ENCODE data around the gene BLOC1S4.
"Not testable (repeated sequence)": the region's sequence is repeated elsewhere in the genome, so short reads cannot be mapped to it uniquely, and the experiment has no call there.

BLOC1S4 gene, protein sequence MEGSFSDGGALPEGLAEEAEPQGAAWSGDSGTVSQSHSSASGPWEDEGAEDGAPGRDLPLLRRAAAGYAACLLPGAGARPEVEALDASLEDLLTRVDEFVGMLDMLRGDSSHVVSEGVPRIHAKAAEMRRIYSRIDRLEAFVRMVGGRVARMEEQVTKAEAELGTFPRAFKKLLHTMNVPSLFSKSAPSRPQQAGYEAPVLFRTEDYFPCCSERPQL

DNA sequence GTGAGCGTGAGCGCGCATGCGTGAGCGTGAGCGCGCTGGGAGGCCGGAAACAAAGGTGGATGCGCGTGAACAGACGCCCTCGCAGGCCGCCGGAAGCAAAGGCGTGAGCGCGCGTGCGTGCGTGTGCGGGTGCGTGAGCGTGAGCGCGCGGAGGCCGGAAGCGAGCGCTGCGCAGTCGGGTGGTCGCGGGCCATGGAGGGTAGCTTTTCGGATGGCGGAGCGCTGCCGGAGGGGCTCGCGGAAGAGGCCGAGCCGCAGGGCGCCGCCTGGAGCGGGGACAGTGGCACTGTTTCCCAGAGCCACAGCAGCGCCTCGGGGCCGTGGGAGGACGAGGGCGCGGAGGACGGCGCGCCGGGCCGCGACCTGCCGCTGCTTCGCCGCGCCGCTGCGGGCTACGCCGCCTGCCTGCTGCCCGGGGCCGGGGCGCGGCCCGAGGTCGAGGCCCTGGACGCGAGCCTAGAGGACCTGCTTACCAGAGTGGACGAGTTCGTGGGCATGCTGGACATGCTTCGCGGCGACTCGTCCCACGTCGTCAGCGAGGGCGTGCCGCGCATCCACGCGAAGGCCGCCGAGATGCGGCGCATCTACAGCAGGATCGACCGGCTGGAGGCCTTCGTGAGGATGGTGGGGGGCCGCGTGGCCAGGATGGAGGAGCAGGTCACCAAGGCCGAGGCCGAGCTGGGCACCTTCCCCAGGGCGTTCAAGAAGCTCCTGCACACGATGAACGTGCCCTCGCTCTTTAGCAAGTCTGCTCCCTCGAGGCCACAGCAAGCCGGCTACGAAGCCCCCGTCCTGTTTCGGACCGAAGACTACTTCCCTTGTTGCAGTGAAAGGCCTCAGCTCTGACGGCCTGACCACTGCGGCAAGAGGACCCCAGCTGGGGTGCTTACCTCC is at the start of gene BLOC1S4:
TSS of gene BLOC1S4 (plus strand) at position 157 of the 894 bp plus-strand sequence. CDS start at position 193, 36 bp downstream.
- DNase-seq = peak; percentile 88

DNA sequence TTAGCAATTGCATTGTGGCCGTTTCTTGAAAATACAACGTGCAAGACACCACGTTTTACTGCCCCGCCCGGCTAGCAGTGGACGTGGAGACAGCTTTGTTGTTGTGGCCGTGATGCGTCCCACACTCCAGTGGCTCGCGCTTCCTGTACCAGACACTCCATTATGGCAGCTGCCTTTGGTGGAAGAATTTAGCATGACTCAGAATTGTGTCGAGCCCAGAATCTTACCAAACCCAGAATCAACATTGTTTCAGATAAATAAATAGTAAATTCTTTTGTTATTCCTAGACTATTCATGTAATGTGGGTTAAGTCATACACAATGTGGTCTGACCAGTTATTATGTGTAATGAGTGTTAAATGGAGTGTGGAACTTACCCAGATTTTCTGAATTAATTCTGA is 47.6 kb upstream of the BLOC1S4 start:
- DNase-seq = no peak

DNA sequence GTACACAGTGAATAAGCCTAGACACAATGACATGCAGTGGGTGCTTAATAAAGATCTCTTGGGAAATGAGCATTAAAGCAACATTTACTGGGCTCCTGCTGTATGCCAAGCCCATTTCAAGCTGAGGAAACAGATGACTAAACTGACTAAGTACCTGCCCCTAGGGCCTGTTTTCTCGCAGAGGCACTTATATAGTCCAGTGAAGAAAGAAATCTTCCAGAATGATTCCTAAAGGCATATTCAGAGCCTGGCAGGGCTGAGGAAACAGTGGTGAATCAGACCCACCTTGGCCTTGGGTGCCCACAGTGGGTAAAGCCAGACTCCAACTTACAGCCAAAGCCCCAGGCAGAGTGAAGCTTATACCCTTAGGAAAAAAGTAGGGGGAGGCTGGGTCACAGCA is 44.3 kb upstream of the BLOC1S4 start:
- no peak for DNase-seq

DNA sequence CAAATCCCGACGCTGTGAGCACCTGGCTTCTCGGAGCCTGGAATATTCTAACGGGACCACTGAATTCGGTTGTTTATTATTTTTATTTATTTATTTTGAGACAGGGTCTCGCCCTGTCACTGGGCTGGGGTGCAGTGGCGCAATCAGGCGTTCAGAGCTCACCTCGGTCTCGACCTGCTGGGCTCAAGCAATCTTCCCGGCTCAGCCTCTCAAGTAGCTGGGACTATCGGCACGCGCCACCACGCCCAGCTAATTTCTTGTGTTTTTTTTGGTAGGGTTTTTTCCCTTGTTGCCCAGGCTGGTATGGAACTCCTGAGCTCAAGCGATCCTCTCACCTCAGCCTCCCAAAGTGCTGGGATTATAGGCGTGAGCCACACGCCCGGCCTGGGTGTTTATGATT is 43.8 kb upstream of the BLOC1S4 start:
- DNase-seq = no peak

DNA sequence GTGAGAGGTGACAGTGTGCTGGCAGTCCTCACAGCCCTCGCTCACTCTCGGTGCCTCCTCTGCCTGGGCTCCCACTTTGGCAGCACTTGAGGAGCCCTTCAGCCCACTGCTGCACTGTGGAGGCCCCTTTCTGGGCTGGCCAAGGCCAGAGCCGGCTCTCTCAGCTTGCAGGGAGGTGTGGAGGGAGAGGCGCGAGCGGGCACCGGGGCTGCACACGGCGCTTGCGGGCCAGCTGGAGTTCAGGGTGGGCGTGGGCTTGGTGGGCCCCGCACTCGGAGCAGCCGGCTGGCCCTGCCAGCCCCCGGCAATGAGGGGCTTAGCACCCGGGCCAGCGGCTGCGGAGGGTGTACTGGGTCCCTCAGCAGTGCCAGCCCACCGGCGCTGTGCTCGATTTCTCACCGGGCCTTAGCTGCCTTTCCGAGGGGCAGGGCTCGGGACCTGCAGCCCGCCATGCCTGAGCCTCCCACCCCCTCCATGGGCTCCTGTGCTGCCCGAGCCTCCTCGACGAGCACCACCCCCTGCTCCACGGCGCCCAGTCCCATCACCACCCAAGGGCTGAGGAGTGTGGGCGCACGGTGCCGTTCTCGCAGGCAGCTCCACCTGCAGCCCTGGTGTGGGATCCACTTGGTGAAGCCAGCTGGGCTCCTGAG is 43.3 kb upstream of the BLOC1S4 start:
- not testable (repeated sequence) for DNase-seq

DNA sequence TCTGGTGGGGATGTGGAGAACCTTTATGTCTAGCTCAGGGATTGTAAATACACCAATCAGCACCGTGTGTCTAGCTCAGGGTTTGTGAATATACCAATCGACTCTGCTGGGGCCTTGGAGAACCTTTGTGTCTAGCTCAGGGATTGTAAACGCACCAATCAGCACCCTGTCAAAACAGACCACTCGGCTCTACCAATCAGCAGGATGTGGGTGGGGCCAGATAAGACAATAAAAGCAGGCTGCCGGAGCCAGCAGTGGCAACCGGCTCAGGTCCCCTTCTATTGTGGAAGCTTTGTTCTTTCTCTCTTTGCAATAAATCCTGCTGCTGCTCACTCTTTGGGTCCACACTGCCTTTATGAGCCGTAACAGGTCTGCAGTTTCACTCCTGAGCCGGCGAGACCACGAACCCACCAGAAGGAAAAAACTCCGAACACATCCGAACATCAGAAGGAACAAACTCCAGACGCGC is 42.7 kb upstream of the BLOC1S4 start:
- peak; percentile 74 for DNase-seq

DNA sequence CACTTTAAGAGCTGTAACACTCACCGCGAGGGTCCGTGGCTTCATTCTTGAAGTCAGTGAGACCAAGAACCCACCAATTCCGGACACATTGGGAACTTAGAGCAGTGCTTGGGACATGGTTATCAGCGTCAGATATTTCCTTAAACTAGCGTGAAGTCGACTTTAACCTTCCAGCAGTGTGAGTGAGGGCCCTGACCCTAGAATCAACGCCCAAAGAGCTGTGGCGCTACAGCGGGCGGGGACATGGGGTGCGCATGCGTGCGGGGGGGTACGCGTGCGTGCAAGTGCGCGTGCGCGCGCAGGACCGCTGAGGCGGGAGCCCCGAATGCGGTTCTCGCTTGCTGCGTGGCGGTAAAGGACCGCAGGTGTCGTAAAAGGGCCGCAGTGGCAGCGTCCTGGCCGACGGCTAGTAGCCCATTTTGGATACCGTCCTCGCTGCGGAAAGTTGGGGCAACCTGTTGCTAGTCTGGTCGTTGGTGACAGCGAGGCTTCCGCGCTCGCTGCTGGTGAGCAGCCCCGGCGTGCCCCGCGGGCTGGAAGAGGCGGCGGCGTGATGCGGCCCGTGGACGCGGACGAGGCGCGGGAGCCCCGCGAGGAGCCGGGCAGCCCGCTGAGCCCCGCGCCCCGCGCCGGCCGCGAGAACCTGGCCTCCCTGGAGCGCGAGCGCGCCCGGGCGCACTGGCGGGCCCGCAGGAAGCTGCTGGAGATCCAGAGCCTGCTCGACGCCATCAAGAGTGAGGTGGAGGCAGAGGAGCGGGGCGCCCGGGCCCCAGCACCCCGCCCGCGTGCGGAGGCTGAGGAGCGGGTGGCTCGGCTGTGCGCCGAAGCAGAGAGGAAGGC is 42.1 kb upstream of the BLOC1S4 start:
- DNase-seq = peak; percentile 96

DNA sequence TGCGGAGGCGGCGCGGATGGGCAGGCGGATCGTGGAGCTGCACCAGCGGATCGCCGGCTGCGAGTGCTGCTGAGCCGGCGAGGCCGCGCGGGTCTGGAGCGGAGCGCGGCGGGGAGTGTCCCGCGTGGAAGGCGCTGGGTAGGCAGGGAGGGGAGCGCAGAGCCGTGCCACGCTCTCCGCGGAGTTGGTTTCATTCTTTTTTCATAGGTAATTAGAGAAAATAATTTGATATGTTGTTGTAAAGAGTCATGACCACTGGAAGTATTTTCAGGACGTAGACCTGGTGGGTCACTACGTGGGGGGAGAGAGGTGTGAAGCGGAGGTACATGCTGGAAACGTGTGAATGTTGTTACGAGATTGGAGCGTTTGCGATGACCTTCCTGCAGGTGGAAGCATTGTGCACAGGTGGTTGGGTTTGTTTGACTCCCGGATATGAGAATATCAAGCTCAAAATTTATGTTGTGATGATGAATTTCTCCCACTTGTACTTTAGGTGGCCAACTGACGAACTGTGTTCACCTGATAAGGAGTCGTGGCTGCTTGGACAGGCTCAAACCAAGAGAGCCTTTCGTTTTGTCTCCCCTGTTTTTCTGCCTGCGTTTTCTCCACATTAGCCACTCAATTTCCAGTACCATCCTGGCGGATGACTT is 41.3 kb upstream of the BLOC1S4 start:
- peak; percentile 71 for DNase-seq

DNA sequence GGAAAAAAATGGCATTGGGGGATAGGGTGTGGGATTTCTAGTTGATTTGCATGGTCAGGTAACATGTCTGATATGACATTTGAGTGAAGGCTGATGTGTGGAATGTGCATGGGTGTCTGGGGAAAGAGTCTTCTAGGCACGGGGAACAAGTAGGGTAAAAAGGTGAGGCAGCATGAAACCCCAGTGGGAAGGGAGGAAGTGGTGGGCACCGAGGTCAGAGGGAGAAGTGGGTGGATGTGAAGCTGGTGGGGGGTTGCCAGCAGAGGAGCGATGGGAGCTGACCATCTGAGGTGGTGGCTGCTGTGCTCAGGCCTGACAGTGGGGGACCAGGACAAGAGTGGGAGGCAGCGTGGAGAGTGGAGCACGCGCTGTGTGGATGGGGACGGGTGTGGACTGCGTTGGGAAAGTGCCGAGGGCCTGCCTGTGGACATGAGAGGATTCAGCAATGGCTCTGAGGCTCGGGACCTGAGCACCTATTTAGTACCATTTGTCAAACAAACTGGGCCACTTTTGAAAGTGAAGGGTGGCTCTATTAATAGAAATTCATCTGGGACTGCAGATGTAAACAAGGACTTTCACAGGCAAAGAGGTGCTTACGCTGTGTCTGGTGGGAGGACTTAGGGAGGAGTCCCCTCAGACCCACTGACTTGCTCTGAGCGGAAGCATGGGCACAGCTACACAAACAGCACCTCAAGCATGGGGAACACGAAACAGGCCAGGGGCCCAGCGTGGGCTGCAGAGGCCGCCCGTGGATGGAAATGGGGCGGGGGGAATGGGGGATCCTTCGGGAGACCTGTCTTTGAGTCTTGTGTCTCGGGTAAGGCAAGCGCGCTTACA is 39.0 kb upstream of the BLOC1S4 start:
- no peak for DNase-seq

DNA sequence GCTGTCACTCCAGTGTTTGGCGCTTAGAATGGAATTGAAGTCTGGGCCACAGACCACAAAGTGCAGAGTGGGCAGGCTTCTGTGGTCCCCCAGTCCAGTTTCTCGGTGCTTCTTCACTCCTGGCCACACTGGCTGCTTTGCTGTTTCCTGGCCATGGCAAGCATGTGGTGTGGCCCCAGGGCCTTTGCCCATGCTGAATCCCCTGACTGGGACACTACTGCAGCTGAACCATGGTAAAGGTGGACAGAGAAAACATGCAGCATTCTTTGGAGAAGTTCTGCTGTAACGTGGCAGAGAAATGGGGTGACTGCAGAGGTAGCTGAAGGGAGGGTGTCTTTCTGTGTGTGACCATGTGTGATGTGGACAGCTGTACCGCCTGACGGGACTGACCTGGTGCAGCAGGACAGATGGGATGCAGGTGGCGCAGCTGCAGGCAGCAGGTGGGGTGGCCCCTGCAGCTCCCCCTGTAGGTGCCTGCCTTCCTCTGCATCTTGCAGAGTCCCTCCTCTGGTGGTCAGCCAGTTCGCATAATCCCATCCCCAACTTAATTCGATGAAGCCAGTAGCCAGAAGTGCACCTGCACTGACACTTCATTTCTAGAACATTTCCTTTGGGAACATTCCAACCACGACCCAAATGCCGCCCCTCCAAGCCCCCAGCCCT is 35.5 kb upstream of the BLOC1S4 start:
- DNase-seq = no peak

DNA sequence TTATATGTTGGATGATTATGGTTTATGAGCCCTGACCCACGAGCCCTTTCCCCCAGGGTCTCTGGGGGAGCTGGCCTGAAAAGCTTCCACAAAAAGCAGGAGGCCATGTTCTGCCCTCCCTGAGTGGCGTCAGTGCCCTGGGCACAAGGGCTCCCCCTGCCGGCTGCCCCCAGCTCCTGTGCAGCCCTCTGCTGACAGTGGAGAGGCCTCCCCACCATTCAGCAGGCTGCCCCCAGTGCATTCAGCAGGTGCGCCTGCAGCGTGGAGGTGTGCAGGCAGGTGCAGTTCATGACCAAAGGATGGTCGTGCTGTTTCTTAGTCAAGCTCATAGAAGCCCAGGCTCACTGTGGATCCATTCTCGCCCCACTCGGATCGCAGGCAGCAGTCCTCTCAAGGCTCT is 34.8 kb upstream of the BLOC1S4 start:
- no peak for DNase-seq

DNA sequence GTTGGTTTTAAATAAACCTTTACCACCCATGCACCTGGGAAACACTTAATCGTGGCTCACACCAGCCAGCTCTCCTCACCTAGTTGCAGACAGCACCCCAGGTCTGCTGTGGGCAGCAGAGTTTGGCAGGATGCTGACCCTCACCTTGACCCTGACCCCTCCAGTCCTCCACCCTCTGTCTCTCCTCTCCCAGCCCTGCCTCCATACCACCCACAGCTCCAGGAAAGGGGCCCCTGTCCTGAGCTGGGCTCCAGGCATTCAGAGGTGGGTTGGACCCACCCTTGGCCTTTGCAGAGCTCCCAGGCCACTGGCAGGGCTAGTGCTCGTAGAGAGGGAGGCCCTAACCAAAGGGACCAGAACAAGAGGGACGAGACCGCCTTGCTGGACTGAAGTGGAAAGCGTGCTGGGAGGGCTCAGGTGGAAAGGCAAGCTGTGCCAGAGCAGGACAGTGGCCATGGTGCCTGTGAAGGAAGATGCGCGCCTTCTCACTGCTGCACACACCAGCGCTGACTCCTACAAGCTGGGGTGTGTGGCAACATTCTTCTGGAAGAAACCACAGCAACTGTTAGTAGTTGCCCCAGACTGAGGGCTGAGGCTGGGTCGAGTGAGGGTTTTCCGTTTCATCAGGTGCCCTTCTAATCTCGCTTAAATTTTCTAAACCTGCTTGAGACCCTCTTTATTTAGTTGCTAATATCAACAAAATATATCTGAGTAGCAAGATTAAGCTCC is 32.9 kb upstream of the BLOC1S4 start:
- DNase-seq = no peak

DNA sequence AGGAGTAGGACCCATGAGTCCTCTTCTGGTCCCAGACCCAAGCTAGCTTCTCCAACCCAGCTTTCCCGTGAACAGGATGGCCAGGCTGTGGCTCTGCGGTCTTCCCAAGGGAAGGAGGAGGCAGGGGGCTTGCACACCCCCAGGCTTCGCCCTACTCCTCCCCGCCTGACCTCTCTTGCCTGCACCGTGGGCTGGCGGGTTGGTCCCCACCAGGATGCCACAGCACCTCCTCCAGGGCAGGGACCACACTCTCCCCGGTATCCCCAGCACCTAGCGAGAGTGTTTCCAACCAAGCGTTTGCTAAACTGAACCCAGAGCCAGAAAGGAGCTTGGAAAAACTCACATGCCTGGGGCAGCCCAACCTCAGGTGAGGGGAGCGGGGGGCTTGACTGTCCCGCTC is 31.3 kb upstream of the BLOC1S4 start:
- DNase-seq = no peak

DNA sequence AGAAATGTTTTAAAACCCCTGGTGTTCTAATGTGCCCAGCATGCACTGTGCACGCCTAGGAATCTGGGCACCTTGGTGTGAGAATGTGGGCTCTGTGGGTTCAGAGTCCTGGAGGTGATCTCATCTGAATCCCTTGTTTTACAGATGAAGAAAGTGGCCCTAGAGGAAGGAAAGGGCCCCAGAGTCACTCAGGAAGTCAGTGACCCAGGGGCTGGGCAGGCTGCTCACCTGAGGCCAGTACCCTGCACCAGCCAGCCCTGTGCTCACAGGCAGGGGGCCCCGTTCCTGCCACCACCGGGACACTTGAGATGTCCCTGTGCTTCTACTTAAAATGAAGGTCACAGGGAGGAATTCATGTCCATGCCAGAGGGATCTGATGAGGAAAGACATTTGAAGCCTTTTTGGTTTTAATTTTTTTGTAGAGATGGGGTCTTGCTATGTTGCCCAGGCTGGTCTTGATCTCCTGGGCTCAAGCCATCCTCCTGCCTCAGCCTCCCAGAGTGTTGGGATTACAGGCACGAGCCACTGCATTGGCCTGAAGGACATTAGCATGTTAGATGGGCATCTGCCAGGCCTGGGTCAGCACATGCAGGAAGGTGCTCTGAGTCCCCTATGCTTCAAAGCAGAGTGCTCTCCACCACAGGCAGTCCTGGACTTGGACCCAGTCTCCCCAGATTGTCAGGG is 29.7 kb upstream of the BLOC1S4 start:
- DNase-seq = no peak

DNA sequence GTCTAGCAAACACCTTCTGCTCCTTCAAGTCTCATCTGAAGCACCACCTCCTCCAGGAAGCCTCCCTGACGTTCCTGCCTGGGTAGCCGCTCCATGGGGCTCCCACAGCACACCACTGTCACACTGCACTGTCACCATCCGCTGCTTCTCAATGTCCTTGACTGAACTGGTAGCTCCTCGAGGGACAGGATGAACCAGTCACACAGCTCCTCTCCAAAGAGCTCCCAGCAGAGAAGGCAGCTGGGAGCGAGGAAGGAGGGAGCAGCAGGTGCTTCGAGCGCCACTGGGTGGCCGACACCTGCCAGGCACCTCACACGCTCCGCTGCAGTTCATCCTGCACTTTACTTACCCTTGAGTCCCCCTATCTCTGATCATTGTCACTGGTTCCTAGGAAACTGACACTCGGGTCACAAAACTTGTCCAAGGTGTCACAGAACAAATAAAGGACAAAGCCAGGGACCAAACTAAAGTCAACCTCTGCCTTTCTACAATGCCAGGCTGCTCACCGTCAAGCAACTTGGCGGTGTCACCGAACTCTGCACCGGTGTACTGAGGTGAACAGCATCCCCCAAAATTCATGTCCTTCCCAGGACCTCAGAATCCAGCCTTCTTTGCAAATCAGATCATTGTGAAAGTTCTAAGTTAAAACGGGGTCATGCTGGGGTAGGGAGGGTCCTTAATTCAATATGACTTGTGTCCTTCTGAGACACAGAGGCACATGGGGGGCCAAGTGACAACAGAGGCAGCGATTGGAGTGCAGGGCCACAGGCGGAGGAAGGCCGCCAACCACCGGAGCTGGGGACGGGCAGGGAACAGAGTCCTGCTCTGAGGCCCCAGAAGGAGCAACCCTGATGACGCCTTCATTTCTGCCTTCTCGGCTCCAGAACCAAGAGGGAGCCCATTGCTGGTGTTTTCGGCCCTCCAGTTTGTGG is 27.8 kb upstream of the BLOC1S4 start:
- no peak for DNase-seq

DNA sequence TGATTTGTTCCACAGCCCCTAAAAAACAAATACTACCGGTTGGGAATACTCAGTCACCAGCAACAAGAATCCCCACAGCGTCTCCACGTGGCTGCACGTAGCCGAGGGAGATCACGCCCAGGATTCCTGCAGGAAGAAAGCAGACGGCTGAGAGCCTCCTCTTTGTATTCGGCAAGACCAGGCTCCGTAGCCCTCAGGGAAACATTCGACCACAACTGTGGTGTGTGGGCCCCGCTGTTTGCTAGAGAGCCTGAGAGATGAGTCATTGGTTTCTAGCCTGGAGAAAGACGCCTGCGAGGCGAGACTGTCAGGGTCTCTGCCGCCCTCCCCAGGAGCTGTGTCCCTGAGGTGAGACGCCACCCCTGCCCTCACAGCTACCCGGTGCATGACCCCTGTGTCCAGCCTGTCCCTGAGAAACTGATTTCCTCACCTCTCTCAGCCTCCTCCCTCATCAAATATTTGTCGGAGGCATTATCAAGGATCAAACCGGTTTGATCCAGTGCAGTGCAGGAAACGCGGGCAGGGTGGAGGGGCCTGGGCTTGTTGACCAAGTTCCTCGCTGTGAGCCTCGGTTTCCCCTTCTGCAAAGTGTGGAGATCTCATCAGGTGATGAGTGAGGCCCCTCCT is 27.0 kb upstream of the BLOC1S4 start:
- DNase-seq = peak; percentile 82

DNA sequence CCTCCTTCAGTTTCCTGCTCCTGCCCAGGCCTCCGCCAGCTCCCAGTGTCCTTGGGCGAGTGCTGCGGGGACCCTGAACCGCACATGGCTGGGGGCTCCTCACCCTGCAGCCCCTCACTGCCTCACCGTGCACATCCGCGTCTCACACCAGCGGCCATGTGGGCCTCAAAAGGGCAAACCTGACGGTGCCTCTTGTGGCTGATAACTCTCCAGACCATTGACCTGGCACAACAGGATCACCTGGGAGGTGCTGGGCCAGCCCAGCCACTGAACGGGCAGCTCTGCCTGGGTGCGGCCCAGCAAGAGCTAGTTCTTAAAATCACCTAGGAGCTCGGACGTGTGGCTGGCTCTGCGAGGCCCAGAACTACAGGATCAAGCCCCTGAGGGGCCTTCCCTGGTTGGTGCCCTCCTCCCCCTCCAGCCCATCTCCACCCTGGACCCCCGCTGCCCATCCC is 26.4 kb upstream of the BLOC1S4 start:
- DNase-seq = no peak

DNA sequence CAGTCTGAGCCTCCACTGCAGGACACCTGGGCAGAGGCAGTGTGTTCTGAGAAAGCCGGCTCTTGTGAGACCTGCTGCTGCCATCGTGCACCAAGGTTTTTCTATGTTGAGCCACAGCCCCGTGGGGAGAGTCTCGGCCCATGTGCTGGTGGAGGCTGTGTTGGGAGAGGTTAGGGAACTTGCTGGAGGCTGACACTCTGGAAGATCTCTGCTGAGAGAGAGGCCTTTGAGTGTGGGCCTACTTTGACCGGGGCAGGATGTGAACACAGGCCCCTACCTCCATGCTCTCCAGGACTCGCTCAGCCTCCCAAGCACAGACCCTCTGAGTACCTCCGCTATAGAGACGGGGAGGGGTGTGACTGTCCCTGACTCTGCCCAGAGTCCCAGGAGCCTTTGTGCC is 23.6 kb upstream of the BLOC1S4 start:
- DNase-seq = no peak
